GM21360 (cell line): Measurements from ENCODE around the gene SPRR2A.
"Not testable (repeated sequence)": the region's sequence is repeated elsewhere in the genome, so short reads cannot be mapped to it uniquely, and the experiment has no call there.

Experiments used
- ATAC-seq: cut with Tn5 transposase; IDR thresholded peaks from one replicate; pipeline ENCODE4 v1.9.1; 2021; ENCODE audit warnings: mild to moderate bottlenecking, moderate library complexity; ENCODE audit not compliant: unreplicated experiment

Gene SPRR2A

GRCh38 chr1:153028766-153029165 lies 28.5 kb downstream of the SPRR2A start:
- ATAC-seq = no peak

GRCh38 chr1:153025797-153026196 lies 31.5 kb downstream of the SPRR2A start:
- ATAC-seq = no peak

GRCh38 chr1:153024413-153024812 lies 32.9 kb downstream of the SPRR2A start:
- ATAC-seq = no peak

- ATAC-seq = no peak
These were observed 34.2 kb downstream of the SPRR2A start for GRCh38 chr1:153023109-153023508.

GRCh38 chr1:153022340-153022739 lies 35.0 kb downstream of the SPRR2A start:
- not testable (repeated sequence) for ATAC-seq

- ATAC-seq = not testable (repeated sequence)
These were observed 35.5 kb downstream of the SPRR2A start for GRCh38 chr1:153021829-153022228.

GRCh38 chr1:153011235-153011758 lies 46.0 kb downstream of the SPRR2A start:
- not testable (repeated sequence) for ATAC-seq
